Progenitor cell of endocrine pancreas (in vitro differentiated cells): ENCODE data around the gene FBXW7. TPM values are rescaled to one million over a fixed set of nuclear protein-coding genes. Genes with fewer than 3 reads are reported as not detected.

Experiments
- DNase-seq: peaks from one replicate; pipeline ENCODE4 v3.0.0; 2021; ENCODE audit warnings: low spot score; ENCODE audit not compliant: unreplicated experiment
- H3K27ac Mint-ChIP-seq: 2 replicates; pipeline ENCODE4 v1.8.0; 2021; ENCODE audit warnings: mild to moderate bottlenecking, moderate library complexity, mixed read lengths
- H3K27me3 Mint-ChIP-seq: 2 replicates; pipeline ENCODE4 v1.8.0; 2021; ENCODE audit warnings: mixed read lengths
- H3K36me3 Mint-ChIP-seq: 2 replicates; pipeline ENCODE4 v1.8.0; 2022; ENCODE audit warnings: mixed read lengths; ENCODE audit not compliant: insufficient read depth
- H3K4me1 Mint-ChIP-seq: 2 replicates; pipeline ENCODE4 v1.8.0; 2021; ENCODE audit warnings: low read depth, mixed read lengths
- H3K4me3 Mint-ChIP-seq: 2 replicates; pipeline ENCODE4 v1.8.0; 2021; ENCODE audit warnings: low read depth, mild to moderate bottlenecking, moderate library complexity, mixed read lengths
- H3K9me3 Mint-ChIP-seq: 2 replicates; pipeline ENCODE4 v1.8.0; 2021; ENCODE audit warnings: low read depth, mixed read lengths
- total RNA-seq: library from RNA; stranded (reverse); gene quantifications from 2 replicates; pipeline ENCODE4 v1.2.1, GENCODE V29; 2021
- TF ChIP-seq, protein P1 (sequence below): fragments of 200-600 bp; sonication (generic); IDR thresholded peaks from one replicate; pipeline ENCODE4 v1.5.0; 2021; ENCODE audit warnings: antibody characterized with exemption, mild to moderate bottlenecking; ENCODE audit not compliant: unreplicated experiment

The FBXW7 gene
- total RNA-seq, 1 donor from 2014 or later: 52.1 TPM

DNA sequence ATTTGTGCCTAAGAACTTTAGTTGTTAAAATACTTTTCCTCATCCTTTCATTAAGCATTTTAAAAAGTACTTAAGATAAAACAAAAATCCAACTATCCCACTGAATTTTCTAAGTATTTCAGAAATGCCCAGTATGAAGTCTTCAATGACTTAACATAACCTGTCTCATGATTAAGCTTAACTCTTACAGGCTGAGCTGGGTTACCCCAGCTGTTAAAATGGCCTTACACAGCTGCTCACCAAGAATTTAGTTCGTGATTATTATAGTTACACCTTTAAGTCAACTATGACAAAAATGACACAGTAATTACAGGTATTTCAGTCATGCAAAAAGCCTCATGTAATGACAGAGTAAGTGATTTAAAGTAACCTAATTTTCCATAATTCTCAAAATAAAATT is 145.7 kb downstream of the FBXW7 start:
- TF ChIP-seq, protein P1, sequence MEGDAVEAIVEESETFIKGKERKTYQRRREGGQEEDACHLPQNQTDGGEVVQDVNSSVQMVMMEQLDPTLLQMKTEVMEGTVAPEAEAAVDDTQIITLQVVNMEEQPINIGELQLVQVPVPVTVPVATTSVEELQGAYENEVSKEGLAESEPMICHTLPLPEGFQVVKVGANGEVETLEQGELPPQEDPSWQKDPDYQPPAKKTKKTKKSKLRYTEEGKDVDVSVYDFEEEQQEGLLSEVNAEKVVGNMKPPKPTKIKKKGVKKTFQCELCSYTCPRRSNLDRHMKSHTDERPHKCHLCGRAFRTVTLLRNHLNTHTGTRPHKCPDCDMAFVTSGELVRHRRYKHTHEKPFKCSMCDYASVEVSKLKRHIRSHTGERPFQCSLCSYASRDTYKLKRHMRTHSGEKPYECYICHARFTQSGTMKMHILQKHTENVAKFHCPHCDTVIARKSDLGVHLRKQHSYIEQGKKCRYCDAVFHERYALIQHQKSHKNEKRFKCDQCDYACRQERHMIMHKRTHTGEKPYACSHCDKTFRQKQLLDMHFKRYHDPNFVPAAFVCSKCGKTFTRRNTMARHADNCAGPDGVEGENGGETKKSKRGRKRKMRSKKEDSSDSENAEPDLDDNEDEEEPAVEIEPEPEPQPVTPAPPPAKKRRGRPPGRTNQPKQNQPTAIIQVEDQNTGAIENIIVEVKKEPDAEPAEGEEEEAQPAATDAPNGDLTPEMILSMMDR: no peak
- Mint-ChIP-seq H3K4me3 (no peak overlapping the region), H3K4me1 (no peaks in the 10 kb centered on the region), H3K36me3 (peaks cover 4% of the 10 kb centered on the region), H3K27me3 (no peaks in the 10 kb centered on the region), H3K27ac (no peak overlapping the region), H3K9me3 (no peaks in the 10 kb centered on the region)
- no peak for DNase-seq

DNA sequence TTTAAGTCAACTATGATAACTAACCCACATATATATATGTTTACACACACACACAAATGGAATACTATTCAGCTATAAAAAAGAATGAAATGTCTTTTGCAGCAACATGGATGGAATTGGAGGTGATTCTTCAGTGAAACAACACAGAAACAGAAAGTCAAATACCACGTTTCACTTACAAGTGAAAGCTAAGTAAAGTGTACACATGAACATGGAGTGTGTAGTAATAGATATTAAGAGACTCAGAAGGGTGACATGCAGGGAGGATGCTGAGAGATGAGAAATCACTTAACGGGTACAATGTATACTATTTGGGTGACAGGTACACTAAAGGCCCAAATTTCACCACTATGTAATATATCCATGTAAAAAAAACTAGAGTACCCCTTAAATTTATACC is 146.5 kb downstream of the FBXW7 start:
- peaks cover 4% of the 10 kb centered on the region for H3K36me3 Mint-ChIP-seq
- H3K9me3 Mint-ChIP-seq: no peaks in the 10 kb centered on the region
- no peak for DNase-seq
- H3K4me3 Mint-ChIP-seq: no peak overlapping the region
- no peak overlapping the region for H3K27ac Mint-ChIP-seq
- H3K4me1 Mint-ChIP-seq: no peaks in the 10 kb centered on the region
- no peaks in the 10 kb centered on the region for H3K27me3 Mint-ChIP-seq
- TF ChIP-seq, protein P1: no peak

DNA sequence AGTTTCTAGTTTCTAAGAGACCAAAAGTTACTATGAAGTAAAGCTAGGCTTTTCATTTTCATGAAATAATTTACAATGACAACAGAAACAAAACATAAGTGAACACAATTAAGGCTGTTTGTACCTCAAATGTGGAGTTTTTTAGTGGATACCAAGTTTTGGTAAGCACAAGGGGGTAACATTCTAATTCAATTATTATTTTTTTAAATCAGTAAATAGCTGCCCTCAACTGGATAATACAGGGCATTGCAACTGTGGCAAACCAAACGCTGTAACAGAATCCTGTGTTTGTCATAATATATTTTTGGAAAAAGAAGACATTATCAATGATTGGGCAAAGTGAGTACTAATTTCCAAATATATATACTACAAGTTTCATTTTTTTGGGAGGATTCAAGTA is 150.3 kb downstream of the FBXW7 start:
- no peak overlapping the region for H3K4me3 Mint-ChIP-seq
- H3K4me1 Mint-ChIP-seq: peaks cover 2% of the 10 kb centered on the region
- no peak for DNase-seq
- no peaks in the 10 kb centered on the region for H3K36me3 Mint-ChIP-seq
- no peak overlapping the region for H3K27ac Mint-ChIP-seq
- no peaks in the 10 kb centered on the region for H3K27me3 Mint-ChIP-seq
- no peaks in the 10 kb centered on the region for H3K9me3 Mint-ChIP-seq
- TF ChIP-seq, protein P1: peak; percentile 61

DNA sequence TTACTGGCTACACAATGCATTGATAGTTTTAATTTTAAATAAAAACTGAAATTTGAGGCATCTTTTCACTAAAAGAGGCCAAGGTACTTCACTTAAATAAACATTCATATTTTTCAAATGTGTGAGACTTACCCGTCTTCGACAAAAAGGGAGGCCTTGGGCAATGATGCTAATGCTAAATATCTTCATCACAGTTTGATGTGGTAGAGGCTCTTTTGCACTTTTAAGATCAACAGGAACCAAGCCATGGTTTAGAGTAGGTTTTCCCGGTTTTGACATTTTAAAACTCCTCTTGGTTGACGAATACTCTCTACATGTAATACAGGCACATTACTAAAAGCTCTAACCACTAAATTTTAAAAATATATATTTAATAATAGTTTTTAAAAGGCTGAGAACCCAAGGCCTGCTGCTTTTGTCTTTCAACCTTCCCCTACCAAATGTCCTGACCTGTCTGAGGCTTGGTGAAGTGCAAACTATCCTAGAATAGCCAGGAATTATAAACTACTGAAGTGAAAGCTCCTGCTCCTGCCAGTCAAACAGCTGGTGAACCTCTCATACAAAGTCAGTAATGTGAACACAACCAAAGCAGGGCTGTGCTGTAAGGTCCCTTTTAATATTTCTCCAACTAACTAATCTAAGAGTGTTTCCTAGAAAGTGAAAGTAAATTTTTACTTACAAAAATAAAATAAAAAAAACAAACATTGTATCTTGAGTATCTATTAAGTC is 153.7 kb downstream of the FBXW7 start:
- TF ChIP-seq, protein P1: no peak
- Mint-ChIP-seq H3K27me3 (no peaks in the 10 kb centered on the region), H3K36me3 (no peaks in the 10 kb centered on the region), H3K9me3 (no peaks in the 10 kb centered on the region), H3K27ac (no peak overlapping the region), H3K4me1 (peaks cover 2% of the 10 kb centered on the region), H3K4me3 (no peak overlapping the region)
- DNase-seq: no peak

DNA sequence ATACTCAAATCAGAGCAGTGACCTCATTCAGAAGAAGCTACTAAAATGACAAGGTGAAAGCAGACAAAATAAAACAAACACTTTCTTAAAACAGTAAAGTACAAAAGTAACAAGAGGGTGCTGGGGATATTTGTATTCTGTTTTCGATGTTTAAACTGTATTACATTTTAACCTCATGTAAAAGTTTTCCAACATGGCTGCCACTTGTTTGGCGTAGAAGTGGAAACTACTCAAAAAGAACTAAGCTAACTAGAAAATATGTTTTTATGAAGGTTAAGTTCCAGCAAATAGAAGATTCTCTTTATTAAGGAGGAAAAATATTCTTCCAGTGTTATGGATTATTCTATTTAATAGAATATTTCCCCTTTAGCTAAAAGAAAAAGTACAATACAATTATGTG is 155.0 kb downstream of the FBXW7 start:
- H3K27ac Mint-ChIP-seq: no peak overlapping the region
- H3K9me3 Mint-ChIP-seq: no peaks in the 10 kb centered on the region
- no peaks in the 10 kb centered on the region for H3K36me3 Mint-ChIP-seq
- H3K4me3 Mint-ChIP-seq: no peak overlapping the region
- H3K4me1 Mint-ChIP-seq: peaks cover 2% of the 10 kb centered on the region
- TF ChIP-seq, protein P1: no peak
- DNase-seq: no peak
- no peaks in the 10 kb centered on the region for H3K27me3 Mint-ChIP-seq
